Panc1 (cell line): ENCODE results near the gene SHE. TPM values are rescaled to one million over a fixed set of nuclear protein-coding genes. Genes with fewer than 3 reads are reported as not detected.

ENCODE experiments used
- ATAC-seq: fragments of 200-7000 bp; cut with Tn5 transposase; 2 replicates; pipeline ENCODE4 v1.9.1; 2020; ENCODE audit warnings: mild to moderate bottlenecking, moderate library complexity
- BruUV-seq: library from RNA; stranded (reverse); fragments of 400-500 nt; replicated peaks from 2 replicates; lab custom pipeline; 2021; lab: Mats Ljungman, UMichigan
- CTCF ChIA-PET: fragments of 300-600 bp; sonication (Branson Sonifier 250); formaldehyde crosslinking; loops from one replicate; lab custom pipeline; 2022; ENCODE audit warnings: antibody characterized with exemption; lab: Charles Lee
- POLR2A ChIA-PET: fragments of 300-600 bp; sonication (Branson Sonifier 250); formaldehyde crosslinking; loops from one replicate; lab custom pipeline; 2022; ENCODE audit warnings: antibody characterized with exemption; lab: Charles Lee
- DNase-seq: peaks from one replicate; pipeline ENCODE4 v3.0.0-alpha.2; 2010; ENCODE audit warnings: low read depth, low spot score
- H3K27ac ChIP-seq: 2 replicates; pipeline ENCODE4 v1.5.1; 2011; ENCODE audit warnings: mild to moderate bottlenecking, low read length, inconsistent platforms
- H3K27me3 ChIP-seq: fragments of 200-500 bp; sonication (Bioruptor generic); 2 replicates; pipeline ENCODE4 v1.6.0; 2014; ENCODE audit warnings: low read length, inconsistent platforms; ENCODE audit not compliant: control insufficient read depth, insufficient read depth
- H3K36me3 ChIP-seq: fragments of 200-500 bp; sonication (Bioruptor generic); 2 replicates; pipeline ENCODE4 v1.5.1; 2014; ENCODE audit warnings: inconsistent platforms, mild to moderate bottlenecking, low read length, moderate library complexity; ENCODE audit not compliant: control insufficient read depth, insufficient read depth
- H3K4me1 ChIP-seq: 2 replicates; pipeline ENCODE4 v1.5.1; 2011; ENCODE audit warnings: inconsistent platforms, mild to moderate bottlenecking, low read length, moderate library complexity; ENCODE audit not compliant: control insufficient read depth, insufficient read depth
- H3K4me3 ChIP-seq, 2 experiments: 2 replicates each; pipeline ENCODE4 v1.5.1; 2011 to 2012; ENCODE audit warnings: low read depth in 2 of 2, low read length in 2 of 2, mild to moderate bottlenecking in 2 of 2, inconsistent platforms in 1 of 2, moderate library complexity in 1 of 2
- H3K9me3 ChIP-seq: fragments of 200-500 bp; sonication (Bioruptor generic); 2 replicates; pipeline ENCODE4 v1.5.1; 2014; ENCODE audit warnings: low read depth, mild to moderate bottlenecking, inconsistent platforms, low read length, moderate library complexity; ENCODE audit not compliant: control insufficient read depth, insufficient read depth
- CTCF ChIP-seq: fragments of 450-650 bp; IDR thresholded peaks from 2 replicates; pipeline ENCODE4 v1.5.1; 2017; ENCODE audit warnings: mild to moderate bottlenecking
- POLR2AphosphoS5 ChIP-seq: IDR thresholded peaks from 2 replicates; pipeline ENCODE4 v1.6.1; 2012; ENCODE audit warnings: mild to moderate bottlenecking, low read depth, low read length, moderate library complexity
- REST ChIP-seq, 2 experiments: IDR thresholded peaks; 2 replicates each; pipeline ENCODE4 v1.6.1; 2011 to 2012; ENCODE audit warnings: low read depth in 2 of 2, control low read depth in 1 of 2, low read length in 1 of 2, mild to moderate bottlenecking in 1 of 2, moderate library complexity in 1 of 2; ENCODE audit not compliant: insufficient read depth in 1 of 2
- SIN3A ChIP-seq: IDR thresholded peaks from 2 replicates; pipeline ENCODE4 v1.6.1; 2012; ENCODE audit warnings: low read depth, mild to moderate bottlenecking, low read length, moderate library complexity, borderline replicate concordance; ENCODE audit not compliant: insufficient read depth
- TCF7L2 ChIP-seq: IDR thresholded peaks from 2 replicates; pipeline ENCODE4 v1.6.1; 2011; ENCODE audit warnings: mild to moderate bottlenecking, low read depth, low read length, inconsistent platforms
- in situ Hi-C: cut with HindIII; loops from 2 replicates; pipeline ENCODE4 v1.10.0; 2016; ENCODE audit warnings: low sequenced_read_pairs, low pct_unique_long_range_greater_than_20kb
- intact Hi-C: fragments of 100-400 bp; cut with micrococcal nuclease; formaldehyde crosslinking; loops from one replicate; pipeline ENCODE4 v1.10.0; 2022; ENCODE audit not compliant: unreplicated experiment
- total RNA-seq: library from RNA; stranded (reverse); gene quantifications from one replicate; pipeline ENCODE4 v1.2.1, GENCODE V29; 2021; ENCODE audit not compliant: unreplicated experiment

Gene SHE
- total RNA-seq, 1 experiment from 2014 or later = 0.03 TPM

GRCh38 chr1:154550657-154551056 is 48.4 kb upstream of the SHE start:
- H3K9me3 ChIP-seq = no peaks in the 10 kb centered on the region
- ChIA-PET POLR2A (no interaction called here), CTCF (no interaction called here)
- H3K36me3 ChIP-seq = peaks cover 33% of the 10 kb centered on the region
- peaks cover 17% of the 10 kb centered on the region for H3K4me1 ChIP-seq
- H3K27ac ChIP-seq = no peak overlapping the region
- no peak for DNase-seq
- no TSS peak for BruUV-seq
- in situ Hi-C loops = no loop called here
- ATAC-seq = no peak
- H3K27me3 ChIP-seq = no peaks in the 10 kb centered on the region
- no peak overlapping the region for H3K4me3 ChIP-seq
- intact Hi-C loops = no loop called here
- no peak for TF ChIP-seq SIN3A
- no peak for TF ChIP-seq CTCF
- no peak for TF ChIP-seq POLR2AphosphoS5
- TF ChIP-seq TCF7L2 = no peak
- TF ChIP-seq REST (IDR thresholded peaks at IDR 0.05; ENCODE audit: insufficient read depth in 1 of 2, low read depth in 2 of 2, low read length in 1 of 2) = no peak

- ChIA-PET CTCF (no interaction called here), POLR2A (no interaction called here)
- Histone ChIP-seq H3K4me1 (peaks cover 17% of the 10 kb centered on the region), H3K9me3 (no peaks in the 10 kb centered on the region), H3K4me3 (no peak overlapping the region), H3K27ac (no peak overlapping the region), H3K27me3 (no peaks in the 10 kb centered on the region), H3K36me3 (peaks cover 27% of the 10 kb centered on the region)
- TF ChIP-seq CTCF (no peak), TCF7L2 (no peak), SIN3A (no peak), REST (IDR thresholded peaks at IDR 0.05; ENCODE audit: insufficient read depth in 1 of 2, low read depth in 2 of 2, low read length in 1 of 2) (no peak), POLR2AphosphoS5 (no peak)
- in situ Hi-C loops (no loop called here), intact Hi-C loops (no loop called here)
- ATAC-seq (no peak), DNase-seq (no peak)
- TSS peak; percentile 33 for BruUV-seq
Observed at GRCh38 chr1:154550070-154550469, 47.9 kb upstream of the SHE start.
